CD4-positive, alpha-beta memory T cell (primary cell): ENCODE data around the gene TLCD2. TPM values are rescaled to one million over a fixed set of nuclear protein-coding genes. Genes with fewer than 3 reads are reported as not detected.
"Not testable (repeated sequence)": the region's sequence is repeated elsewhere in the genome, so short reads cannot be mapped to it uniquely, and the experiment has no call there.

Experiments used
- CTCF ChIA-PET: fragments of 350-600 bp; sonication (Branson Sonifier 250); formaldehyde crosslinking; loops from one replicate; lab custom pipeline; 2021; ENCODE audit warnings: inconsistent platforms; ENCODE audit not compliant: partially characterized antibody; lab: Charles Lee
- POLR2A ChIA-PET: fragments of 350-600 bp; sonication (Branson Sonifier 250); formaldehyde crosslinking; loops from one replicate; lab custom pipeline; 2021; ENCODE audit not compliant: partially characterized antibody; lab: Charles Lee
- DNase-seq, 5 donors: peaks; one replicate each; pipeline versions ENCODE4 v3.0.0 to v3.0.0-alpha.2; 2020 to 2022; ENCODE audit warnings: mixed read lengths in 1 of 5
- H3K27ac ChIP-seq: one replicate; pipeline ENCODE4 v1.7.0; 2013; ENCODE audit warnings: low read depth, low read length
- H3K27me3 ChIP-seq: 2 replicates; pipeline ENCODE4 v1.7.0; 2013; ENCODE audit warnings: mild to moderate bottlenecking, low read length, moderate library complexity; ENCODE audit not compliant: insufficient read depth
- H3K36me3 ChIP-seq: 2 replicates; pipeline ENCODE4 v1.7.0; 2013; ENCODE audit warnings: mild to moderate bottlenecking, low read length, moderate library complexity; ENCODE audit not compliant: insufficient read depth
- H3K4me1 ChIP-seq: 2 replicates; pipeline ENCODE4 v1.7.0; 2013; ENCODE audit warnings: mild to moderate bottlenecking, low read length, moderate library complexity; ENCODE audit not compliant: insufficient read depth
- H3K4me3 ChIP-seq, 2 donors: one replicate each; pipeline ENCODE4 v1.7.0; 2013; ENCODE audit warnings: low read length in 2 of 2, mild to moderate bottlenecking in 1 of 2
- H3K9me3 ChIP-seq, 2 donors: one replicate each; pipeline ENCODE4 v1.7.0; 2013; ENCODE audit warnings: low read length in 2 of 2, control low read depth in 1 of 2; ENCODE audit not compliant: control insufficient read depth in 1 of 2
- H3K27ac Mint-ChIP-seq, 7 donors: one replicate each; pipeline ENCODE4 v1.8.0; 2020 to 2021; ENCODE audit warnings: mixed read lengths in 7 of 7, mild to moderate bottlenecking in 6 of 7, inconsistent platforms in 3 of 7, moderate library complexity in 3 of 7
- H3K27me3 Mint-ChIP-seq, 2 donors: one replicate each; pipeline ENCODE4 v1.8.0; 2020 to 2021; ENCODE audit warnings: mixed read lengths in 2 of 2
- H3K36me3 Mint-ChIP-seq, 2 donors: one replicate each; pipeline ENCODE4 v1.8.0; 2020 to 2021; ENCODE audit warnings: mixed read lengths in 2 of 2, inconsistent platforms in 1 of 2, mild to moderate bottlenecking in 1 of 2
- H3K4me1 Mint-ChIP-seq, 4 donors: one replicate each; pipeline ENCODE4 v1.8.0; 2020 to 2021; ENCODE audit warnings: mixed read lengths in 4 of 4, mild to moderate bottlenecking in 1 of 4
- H3K4me3 Mint-ChIP-seq, 8 donors: one replicate each; pipeline ENCODE4 v1.8.0; 2020 to 2021; ENCODE audit warnings: mixed read lengths in 8 of 8, mild to moderate bottlenecking in 7 of 8, moderate library complexity in 6 of 8, inconsistent platforms in 3 of 8
- H3K9me3 Mint-ChIP-seq, 8 donors: one replicate each; pipeline ENCODE4 v1.8.0; 2020 to 2021; ENCODE audit warnings: mixed read lengths in 8 of 8, mild to moderate bottlenecking in 5 of 8, inconsistent platforms in 3 of 8, moderate library complexity in 1 of 8
- intact Hi-C: fragments of 100-400 bp; cut with micrococcal nuclease; formaldehyde crosslinking; loops from one replicate; pipeline ENCODE4 v1.15.1; 2023
- polyA plus RNA-seq, 2 donors: library from polyadenylated mRNA; unstranded; fragments of 300-500 nt; fragmentation: Illumina TruSeq; gene quantifications; one replicate each; pipeline ENCODE4 v1.2.3, GENCODE V29; 2021
- total RNA-seq, 2 experiments: library from RNA; stranded (reverse); gene quantifications; one replicate each; pipeline ENCODE4 v1.2.3, GENCODE V29; 2021

TLCD2 gene
- total and polyA plus RNA-seq, 4 experiments from 2014 or later = 0.24 to 0.81 (median 0.75) TPM; not detected in 1

GRCh38 chr17:1708791-1709346 lies 1.3 kb downstream of the TLCD2 start:
- intact Hi-C loops = not testable (repeated sequence)
- POLR2A ChIA-PET = interaction anchor here (0.7 to 0.9 kb wide), 2 partner anchors 8 to 15 kb away, joined by 3 to 4 read pairs; no protein-coding TSS in a partner anchor

GRCh38 chr17:1707107-1707506 lies 3.1 kb downstream of the TLCD2 start:
- peak overlapping the region; percentile 65 to 90 (median 82) for H3K27ac Mint-ChIP-seq
- ChIA-PET CTCF (interaction anchor here (1.2 to 1.4 kb wide), 2 partner anchors 38 to 77 kb away, joined by 3 to 4 read pairs; no protein-coding TSS in a partner anchor), POLR2A (interaction anchor here (1.1 to 1.8 kb wide), 4 partner anchors 9 to 38 kb away, joined by 3 to 9 read pairs (median 6); no protein-coding TSS in a partner anchor)
- H3K36me3 Mint-ChIP-seq = peaks cover 2 to 5% of the 10 kb centered on the region in 2 donors
- Histone ChIP-seq H3K4me1 (peaks cover 27% of the 10 kb centered on the region), H3K27ac (peak overlapping the region; percentile 16), H3K36me3 (no peaks in the 10 kb centered on the region), H3K4me3 (no peak overlapping the region), H3K27me3 (no peaks in the 10 kb centered on the region), H3K9me3 (no peaks in the 10 kb centered on the region)
- H3K9me3 Mint-ChIP-seq = no peaks in the 10 kb centered on the region
- peaks cover 0 to 6% of the 10 kb centered on the region in 2 donors for H3K27me3 Mint-ChIP-seq
- peak overlapping the region in 7 of 8 donors; percentile 33 to 74 (median 63) for H3K4me3 Mint-ChIP-seq
- intact Hi-C loops = no loop called here
- peaks cover 12 to 32% (median 22%) of the 10 kb centered on the region in 4 donors for H3K4me1 Mint-ChIP-seq
- DNase-seq = peak; percentile 63 to 82 (median 71)

More at GRCh38 chr17:1708791-1709346, 1.3 kb downstream of the TLCD2 start:
- not testable (repeated sequence) for H3K36me3 ChIP-seq, H3K27ac ChIP-seq, DNase-seq, H3K36me3 Mint-ChIP-seq, H3K9me3 Mint-ChIP-seq, H3K9me3 ChIP-seq, H3K4me3 ChIP-seq, H3K27me3 Mint-ChIP-seq, H3K27me3 ChIP-seq
- peaks cover 27% of the 10 kb centered on the region for H3K4me1 ChIP-seq
- Mint-ChIP-seq H3K27ac (peak overlapping the region in 5 of 7 donors; percentile 10 to 79 (median 59)), H3K4me3 (peak overlapping the region; percentile 53 to 79 (median 62)), H3K4me1 (peaks cover 12 to 43% (median 25%) of the 10 kb centered on the region in 4 donors)
- CTCF ChIA-PET = interaction anchor here (1.3 kb wide), 1 partner anchor 12 kb away, joined by 3 read pairs; no protein-coding TSS in a partner anchor

DNA sequence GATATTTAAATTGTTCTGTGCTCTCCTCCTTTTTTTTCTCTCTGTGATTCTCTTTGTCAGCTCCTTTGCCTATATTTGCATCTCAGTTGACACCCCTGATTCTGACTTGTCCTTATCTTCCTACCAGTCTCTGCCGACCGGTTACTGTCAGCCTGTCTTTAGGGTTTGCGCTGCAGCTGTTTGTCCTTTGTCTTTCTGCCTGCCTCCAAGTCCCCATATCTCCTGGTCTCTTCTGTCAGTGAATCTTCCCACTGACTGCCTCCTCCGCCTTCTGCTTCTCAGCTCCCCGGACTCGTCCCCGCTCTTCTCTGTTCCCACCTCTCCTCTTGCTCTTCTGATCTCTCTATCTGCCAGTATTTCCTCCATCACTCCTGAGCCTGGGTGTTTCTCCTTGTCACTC lies 5.2 kb downstream of the TLCD2 start:
- Histone ChIP-seq H3K27ac (no peak overlapping the region), H3K9me3 (no peaks in the 10 kb centered on the region), H3K27me3 (no peaks in the 10 kb centered on the region), H3K36me3 (no peaks in the 10 kb centered on the region), H3K4me3 (no peak overlapping the region), H3K4me1 (peaks cover 15% of the 10 kb centered on the region)
- peaks cover 0 to 6% of the 10 kb centered on the region in 2 donors for H3K27me3 Mint-ChIP-seq
- ChIA-PET POLR2A (interaction anchor here (0.9 kb wide), 1 partner anchor 21 kb away, joined by 3 read pairs; no protein-coding TSS in a partner anchor), CTCF (no interaction called here)
- H3K36me3 Mint-ChIP-seq = no peaks in the 10 kb centered on the region
- H3K27ac Mint-ChIP-seq = peak overlapping the region in 5 of 7 donors; percentile 7 to 90 (median 73)
- intact Hi-C loops = no loop called here
- H3K4me3 Mint-ChIP-seq = peak overlapping the region in 2 of 8 donors; percentile 7 to 68
- no peak for DNase-seq
- peaks cover 7 to 14% (median 10%) of the 10 kb centered on the region in 4 donors for H3K4me1 Mint-ChIP-seq
- H3K9me3 Mint-ChIP-seq = no peaks in the 10 kb centered on the region

- Mint-ChIP-seq H3K27me3 (peaks cover 0 to 6% of the 10 kb centered on the region in 2 donors), H3K9me3 (no peaks in the 10 kb centered on the region), H3K36me3 (no peaks in the 10 kb centered on the region), H3K4me1 (peaks cover 5 to 14% (median 9%) of the 10 kb centered on the region in 4 donors), H3K27ac (no peak overlapping the region), H3K4me3 (no peak overlapping the region)
- Histone ChIP-seq H3K27ac (no peak overlapping the region), H3K4me1 (peaks cover 10% of the 10 kb centered on the region), H3K36me3 (no peaks in the 10 kb centered on the region), H3K4me3 (no peak overlapping the region), H3K27me3 (no peaks in the 10 kb centered on the region), H3K9me3 (no peaks in the 10 kb centered on the region)
- POLR2A ChIA-PET = no interaction called here
- CTCF ChIA-PET = no interaction called here
- intact Hi-C loops = no loop called here
- no peak for DNase-seq
Measured at GRCh38 chr17:1703063-1703462, 7.1 kb downstream of the TLCD2 start.

DNA sequence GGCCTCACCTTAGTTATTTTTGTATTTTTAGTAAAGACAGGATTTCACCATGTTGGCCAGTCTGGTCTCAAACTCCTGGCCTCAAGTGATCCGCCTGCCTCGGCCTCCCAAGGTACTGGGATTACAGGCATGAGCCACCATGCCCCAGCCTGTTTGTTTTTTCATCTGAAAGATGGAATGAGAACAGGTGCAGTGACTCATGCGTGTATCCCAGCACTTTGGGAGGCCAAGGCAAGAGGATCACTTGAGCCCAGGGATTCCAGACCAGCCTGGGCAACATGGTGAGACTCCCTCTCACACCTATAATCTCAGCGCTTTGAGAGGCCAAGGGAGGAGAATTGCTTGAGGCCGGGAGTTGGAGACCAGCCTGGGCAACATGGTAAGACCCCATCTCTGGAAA lies 10.3 kb downstream of the TLCD2 start:
- POLR2A ChIA-PET, H3K27me3 Mint-ChIP-seq, H3K4me3 ChIP-seq, H3K4me1 ChIP-seq, H3K36me3 Mint-ChIP-seq, H3K9me3 ChIP-seq, H3K4me3 Mint-ChIP-seq, H3K9me3 Mint-ChIP-seq, intact Hi-C loops, H3K27me3 ChIP-seq, H3K27ac ChIP-seq, DNase-seq, H3K36me3 ChIP-seq, H3K4me1 Mint-ChIP-seq, H3K27ac Mint-ChIP-seq: not testable (repeated sequence)
- CTCF ChIA-PET = interaction anchor here (1.5 kb wide), 1 partner anchor 17 kb away, joined by 3 read pairs; no protein-coding TSS in a partner anchor

GRCh38 chr17:1697681-1698080 lies 12.5 kb downstream of the TLCD2 start:
- no peak overlapping the region for H3K4me3 Mint-ChIP-seq
- Histone ChIP-seq H3K36me3 (no peaks in the 10 kb centered on the region), H3K9me3 (no peaks in the 10 kb centered on the region), H3K4me3 (no peak overlapping the region), H3K4me1 (no peaks in the 10 kb centered on the region), H3K27me3 (no peaks in the 10 kb centered on the region), H3K27ac (no peak overlapping the region)
- no peak for DNase-seq
- H3K9me3 Mint-ChIP-seq = peaks cover 0 to 1% (median 0%) of the 10 kb centered on the region in 8 donors
- H3K4me1 Mint-ChIP-seq = no peaks in the 10 kb centered on the region
- CTCF ChIA-PET = no interaction called here
- POLR2A ChIA-PET = no interaction called here
- intact Hi-C loops = no loop called here
- no peaks in the 10 kb centered on the region for H3K36me3 Mint-ChIP-seq
- peaks cover 0 to 2% of the 10 kb centered on the region in 2 donors for H3K27me3 Mint-ChIP-seq
- H3K27ac Mint-ChIP-seq = no peak overlapping the region

DNA sequence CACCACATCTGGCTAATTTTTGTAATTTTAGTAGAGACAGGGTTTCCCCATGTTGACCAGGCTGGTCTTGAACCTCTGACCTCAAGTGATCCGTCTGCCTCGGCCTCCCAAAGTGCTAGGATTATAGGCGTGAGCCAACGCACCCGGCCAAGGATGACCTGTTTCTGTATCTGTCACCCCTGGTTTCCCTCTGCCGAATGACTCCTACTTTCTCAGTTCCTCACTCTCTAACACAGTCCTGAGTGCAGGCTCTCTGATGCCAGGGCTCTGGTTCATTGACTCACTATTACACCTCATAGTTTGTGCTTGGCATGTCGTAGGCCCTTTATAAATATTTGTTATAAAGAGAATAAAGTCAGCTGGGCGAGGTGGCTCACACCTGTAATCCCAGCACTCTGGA lies 14.8 kb downstream of the TLCD2 start:
- H3K4me3 Mint-ChIP-seq = no peak overlapping the region
- peaks cover 0 to 4% (median 0%) of the 10 kb centered on the region in 8 donors for H3K9me3 Mint-ChIP-seq
- intact Hi-C loops = no loop called here
- no peaks in the 10 kb centered on the region for H3K4me1 Mint-ChIP-seq
- ChIA-PET POLR2A (no interaction called here), CTCF (no interaction called here)
- Histone ChIP-seq H3K4me3 (no peak overlapping the region), H3K36me3 (no peaks in the 10 kb centered on the region), H3K4me1 (no peaks in the 10 kb centered on the region), H3K27me3 (no peaks in the 10 kb centered on the region), H3K9me3 (no peaks in the 10 kb centered on the region), H3K27ac (no peak overlapping the region)
- no peak overlapping the region for H3K27ac Mint-ChIP-seq
- DNase-seq = no peak
- H3K27me3 Mint-ChIP-seq = peaks cover 0 to 4% of the 10 kb centered on the region in 2 donors
- no peaks in the 10 kb centered on the region for H3K36me3 Mint-ChIP-seq
